Thymus (tissue), 11 donors: ENCODE results near the gene LSM12. TPM values are rescaled to one million over a fixed set of nuclear protein-coding genes. Genes with fewer than 3 reads are reported as not detected.
"Not testable (repeated sequence)": the region's sequence is repeated elsewhere in the genome, so short reads cannot be mapped to it uniquely, and the experiment has no call there.

ENCODE experiments used
- DNase-seq, 9 donors: peaks; one replicate each; pipeline ENCODE4 v3.0.0-alpha.2; 2013; ENCODE audit warnings: low spot score in 9 of 9, low read depth in 6 of 9, missing footprints in 1 of 9
- H3K27ac ChIP-seq, 2 donors: one replicate each; pipeline ENCODE4 v1.5.1; 2013; ENCODE audit warnings: control low read depth in 1 of 2, low read depth in 1 of 2, low read length in 1 of 2, mild to moderate bottlenecking in 1 of 2, moderate library complexity in 1 of 2
- H3K27me3 ChIP-seq, 2 donors: one replicate each; pipeline ENCODE4 v1.5.1; 2013; ENCODE audit warnings: low read length in 1 of 2; ENCODE audit not compliant: control insufficient read depth in 2 of 2, insufficient read depth in 1 of 2
- H3K36me3 ChIP-seq, 2 donors: one replicate each; pipeline ENCODE4 v1.5.1; 2013; ENCODE audit warnings: low read length in 1 of 2, mild to moderate bottlenecking in 1 of 2, moderate library complexity in 1 of 2; ENCODE audit not compliant: control insufficient read depth in 2 of 2, insufficient read depth in 2 of 2
- H3K4me1 ChIP-seq, 2 donors: one replicate each; pipeline ENCODE4 v1.5.1; 2013; ENCODE audit warnings: low read length in 2 of 2; ENCODE audit not compliant: control insufficient read depth in 2 of 2, insufficient read depth in 2 of 2
- H3K4me3 ChIP-seq, 2 donors: one replicate each; pipeline ENCODE4 v1.5.1; 2013; ENCODE audit warnings: low read length in 2 of 2, control low read depth in 1 of 2, mild to moderate bottlenecking in 1 of 2
- H3K9me3 ChIP-seq, 2 donors: one replicate each; pipeline ENCODE4 v1.5.1; 2013; ENCODE audit warnings: low read length in 1 of 2, mild to moderate bottlenecking in 1 of 2; ENCODE audit not compliant: control insufficient read depth in 2 of 2, insufficient read depth in 1 of 2
- WGBS: extraction: QIAGEN DNeasy Blood & Tissue Kit; methylation state at CpG from one replicate; pipeline ENCODE4 v1.1.7; 2013; 5-methylcytosine and 5-hydroxymethylcytosine counted together
- polyA plus RNA-seq: library from polyadenylated mRNA; stranded (reverse); fragments of 200-250 nt; gene quantifications from one replicate; pipeline ENCODE4 v1.2.3, GENCODE V29; 2013
- total RNA-seq: library from RNA; stranded (reverse); fragments of 120-200 nt; gene quantifications from one replicate; pipeline ENCODE4 v1.2.4, GENCODE V29; 2013
- donor health status: healthy.

Gene LSM12
- total and polyA plus RNA-seq, 2 donors = 24.2 to 31.3 TPM

DNA sequence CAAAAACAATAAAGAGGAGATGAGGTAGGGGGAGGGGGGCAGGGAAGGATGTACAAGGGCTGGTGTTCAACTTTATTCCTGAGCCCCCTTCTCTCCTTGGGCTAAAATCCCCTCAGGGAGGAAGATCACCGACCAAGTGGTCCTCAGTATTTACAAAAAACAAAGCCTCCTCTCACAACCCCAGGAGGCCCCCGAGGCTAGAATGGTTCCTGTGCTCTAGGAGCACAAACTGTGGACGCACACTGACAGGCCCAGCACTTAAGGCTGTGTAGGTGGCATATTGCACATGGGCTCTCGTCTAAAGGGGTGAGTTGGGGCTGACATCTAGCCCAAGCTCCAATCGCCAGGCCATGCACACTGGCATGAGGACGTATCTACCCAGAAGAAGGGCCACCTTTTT lies 35.4 kb upstream of the LSM12 start:
- not testable (repeated sequence) for H3K4me3 ChIP-seq, DNase-seq, H3K27me3 ChIP-seq, H3K27ac ChIP-seq, H3K9me3 ChIP-seq, H3K36me3 ChIP-seq
- peaks cover 0 to 29% of the 10 kb centered on the region in 2 donors for H3K4me1 ChIP-seq
- 98% methylated on average over 6 of the region's 6 CpGs for WGBS

DNA sequence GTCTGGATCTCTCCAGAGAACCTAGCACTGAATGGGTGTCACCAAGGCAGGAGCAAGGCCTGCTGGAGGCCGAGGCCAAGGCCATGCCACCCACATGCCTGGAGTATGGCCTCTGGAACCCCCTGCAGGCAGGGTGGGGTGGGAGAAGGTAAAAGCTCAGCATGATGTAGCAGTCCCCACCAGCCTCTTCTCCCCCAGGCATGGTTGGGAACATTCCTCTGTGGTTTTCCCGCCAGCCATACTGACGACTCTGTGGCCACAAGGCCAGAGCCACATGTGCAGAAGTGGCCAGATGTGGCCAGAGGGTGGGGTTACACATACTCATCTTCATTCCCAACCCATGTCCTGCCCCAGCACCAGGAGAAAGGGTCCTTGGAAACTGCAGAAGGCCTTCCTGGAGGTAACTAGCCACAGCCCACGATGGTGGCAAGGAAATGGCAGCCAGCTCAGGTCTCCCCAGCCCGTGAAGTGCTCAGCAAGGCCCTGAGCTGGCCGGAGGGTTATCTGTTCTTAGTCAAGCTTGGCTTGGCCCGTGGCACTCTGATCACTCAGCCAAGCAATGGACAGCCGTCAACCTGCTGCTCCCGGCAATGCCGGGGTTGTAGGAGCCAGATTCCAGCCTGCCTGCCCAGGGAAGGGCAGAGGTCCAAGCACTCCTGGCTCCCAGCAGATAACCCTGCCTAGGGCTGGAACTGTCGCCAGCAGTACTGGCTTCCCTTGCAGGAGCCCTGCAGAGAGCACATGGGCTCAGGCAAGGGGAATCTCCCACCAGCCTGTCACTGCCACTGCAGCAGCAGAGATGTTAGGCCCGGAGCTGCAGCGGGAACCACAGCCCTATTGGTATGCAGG lies 30.9 kb upstream of the LSM12 start:
- WGBS = 75% methylated on average over 13 of the region's 13 CpGs
- no peak for DNase-seq

DNA sequence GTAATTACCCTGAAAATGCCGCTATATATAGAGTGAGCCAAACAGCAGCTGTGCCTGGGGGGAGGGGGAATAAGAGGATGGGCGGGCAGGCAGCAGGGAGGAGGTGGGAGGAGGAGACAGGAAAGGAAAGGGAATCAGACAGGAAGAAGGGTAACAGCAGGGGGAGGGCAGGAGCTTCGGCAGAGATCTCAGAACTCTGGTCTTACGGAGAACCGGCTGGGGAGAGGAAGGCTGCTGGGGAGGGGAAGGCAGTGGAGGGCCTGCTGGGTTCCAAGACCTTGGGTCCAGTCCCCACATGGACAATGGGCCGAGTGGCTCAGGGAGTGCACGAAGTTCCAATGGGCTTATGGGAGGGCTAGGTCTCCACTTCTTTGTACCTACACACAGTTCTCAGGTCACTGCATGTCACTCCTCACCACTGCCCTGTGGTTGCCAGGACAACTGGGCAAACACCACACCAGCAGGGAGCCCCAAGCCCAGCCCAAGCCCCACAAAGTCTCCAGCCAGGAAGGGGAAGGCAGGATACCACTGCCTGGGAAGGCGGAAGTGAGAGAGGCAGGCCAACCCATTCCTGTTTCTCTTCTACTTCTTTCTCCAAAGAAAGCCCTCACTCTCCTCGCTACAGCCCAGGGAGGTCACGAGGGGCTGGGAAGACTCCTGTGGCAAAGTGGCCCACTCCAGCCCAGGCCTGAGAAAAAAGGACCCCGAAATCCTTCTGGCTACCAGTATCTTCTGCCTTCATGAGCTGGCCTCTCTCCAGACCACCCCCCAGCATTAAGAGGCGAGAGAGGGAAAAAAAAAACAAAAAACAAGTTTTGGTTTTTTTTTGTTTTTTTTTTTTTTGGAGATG lies 29.4 kb upstream of the LSM12 start:
- Histone ChIP-seq H3K4me1 (peaks cover 10 to 28% of the 10 kb centered on the region in 2 donors), H3K27me3 (no peaks in the 10 kb centered on the region), H3K9me3 (no peaks in the 10 kb centered on the region), H3K4me3 (peak overlapping the region in 1 of 2 donors; percentile 3), H3K27ac (peak overlapping the region; percentile 66 to 74), H3K36me3 (peaks cover 15 to 33% of the 10 kb centered on the region in 2 donors)
- peak in 4 of 9 donors; percentile 27 to 54 (median 40) for DNase-seq
- 30% methylated on average over 12 of the region's 12 CpGs for WGBS

More for the DNA sequence above, 30.9 kb upstream of the LSM12 start:
- peaks cover 10 to 28% of the 10 kb centered on the region in 2 donors for H3K4me1 ChIP-seq
- no peak overlapping the region for H3K4me3 ChIP-seq
- H3K27me3 ChIP-seq = no peaks in the 10 kb centered on the region
- peaks cover 4 to 18% of the 10 kb centered on the region in 2 donors for H3K36me3 ChIP-seq
- H3K9me3 ChIP-seq = no peaks in the 10 kb centered on the region
- peak overlapping the region in 1 of 2 donors; percentile 32 for H3K27ac ChIP-seq

DNA sequence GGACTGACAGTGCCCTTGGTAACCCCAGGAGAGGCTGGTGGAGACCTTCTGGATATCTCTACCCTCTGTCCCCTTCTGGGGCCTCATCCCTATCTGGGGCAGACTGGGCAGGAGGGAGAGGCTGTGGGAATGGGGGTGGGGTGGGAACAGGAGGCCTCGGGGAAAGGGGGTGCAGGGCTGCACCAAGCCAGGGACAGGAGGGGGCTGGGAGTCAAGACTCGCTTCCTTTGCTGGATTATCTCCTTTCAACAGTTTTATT lies 28.8 kb upstream of the LSM12 start:
- H3K4me3 ChIP-seq = no peak overlapping the region

DNA sequence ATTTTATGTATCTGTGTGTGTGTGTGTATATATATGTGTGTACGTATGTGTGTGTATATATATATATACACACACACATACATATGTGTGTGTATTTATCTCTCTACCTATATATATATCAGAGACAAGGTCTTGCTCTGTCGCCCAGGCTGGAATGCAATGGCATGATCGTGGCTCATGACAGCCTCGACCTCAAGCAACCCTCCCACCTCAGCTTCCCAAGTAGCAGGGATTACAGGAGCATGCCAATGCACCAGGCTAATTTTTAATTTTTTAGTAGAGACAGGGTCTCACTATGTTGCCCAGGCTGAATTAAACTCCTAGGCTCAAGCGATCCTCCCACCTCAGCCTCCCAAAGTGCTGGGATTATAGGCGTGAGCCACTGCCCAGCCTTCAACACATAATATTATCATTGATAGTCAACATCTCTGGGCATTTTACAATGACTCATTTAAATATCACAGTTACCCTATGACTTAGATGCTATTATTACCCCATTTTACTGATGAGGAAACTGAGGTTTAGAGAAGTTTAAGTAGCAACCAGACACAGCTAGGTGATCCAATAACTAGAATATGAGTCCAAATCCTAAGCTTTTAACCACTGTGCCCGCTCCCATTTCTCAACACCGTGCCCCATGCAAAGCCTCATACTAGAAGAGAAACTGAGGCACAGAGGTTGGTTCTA lies 28.4 kb upstream of the LSM12 start:
- Histone ChIP-seq H3K4me1 (peaks cover 10 to 28% of the 10 kb centered on the region in 2 donors), H3K27me3 (no peaks in the 10 kb centered on the region), H3K9me3 (no peaks in the 10 kb centered on the region), H3K27ac (peak overlapping the region in 1 of 2 donors; percentile 3), H3K4me3 (no peak overlapping the region), H3K36me3 (peaks cover 15 to 34% of the 10 kb centered on the region in 2 donors)
- DNase-seq = no peak
- 87% methylated on average over 8 of the region's 8 CpGs for WGBS

More for the DNA sequence above, 28.8 kb upstream of the LSM12 start:
- Histone ChIP-seq H3K36me3 (peaks cover 15 to 34% of the 10 kb centered on the region in 2 donors), H3K27me3 (no peaks in the 10 kb centered on the region), H3K4me1 (peaks cover 10 to 28% of the 10 kb centered on the region in 2 donors), H3K27ac (peak overlapping the region; percentile 3 to 74), H3K9me3 (no peaks in the 10 kb centered on the region)
- WGBS = 7% methylated on average over 2 of the region's 2 CpGs
- DNase-seq = no peak

DNA sequence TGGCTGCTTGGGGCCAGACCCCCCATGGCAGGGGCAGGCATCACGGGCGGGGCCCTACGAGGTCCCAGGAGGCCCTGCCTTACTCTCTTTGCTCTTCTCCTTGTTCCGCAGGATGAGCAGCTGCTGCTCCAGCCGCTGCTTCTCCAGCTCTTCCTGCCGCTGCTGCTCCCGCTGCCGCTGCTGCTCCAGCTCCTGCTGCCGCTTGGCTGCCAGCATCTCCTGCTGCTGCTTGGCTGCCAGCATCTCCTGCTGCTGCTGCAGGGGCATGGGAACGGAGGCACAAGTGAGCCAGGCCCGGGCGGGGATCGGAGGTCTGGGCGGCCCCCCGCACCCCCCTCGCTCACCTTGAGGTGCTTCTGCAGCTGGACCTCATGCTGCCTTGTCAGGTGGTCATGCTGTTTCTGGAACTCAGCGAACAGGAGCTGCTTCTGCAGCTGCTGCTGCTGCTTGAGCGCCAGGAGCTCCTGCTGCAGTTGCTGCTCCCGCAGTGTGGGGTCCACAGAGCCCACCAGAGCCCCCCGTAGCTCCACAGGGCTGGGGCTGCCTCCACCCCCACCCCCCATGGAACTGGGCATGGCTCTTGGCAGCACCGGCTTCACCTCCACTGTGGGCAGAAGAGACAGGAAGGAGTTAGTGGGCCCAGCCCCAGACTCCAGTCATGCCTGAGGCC lies 26.9 kb upstream of the LSM12 start:
- H3K9me3 ChIP-seq = no peaks in the 10 kb centered on the region
- no peaks in the 10 kb centered on the region for H3K27me3 ChIP-seq
- H3K4me3 ChIP-seq = no peak overlapping the region
- peaks cover 10 to 28% of the 10 kb centered on the region in 2 donors for H3K4me1 ChIP-seq
- H3K27ac ChIP-seq = no peak overlapping the region
- peaks cover 16 to 35% of the 10 kb centered on the region in 2 donors for H3K36me3 ChIP-seq
- 97% methylated on average over 21 of the region's 21 CpGs for WGBS
- DNase-seq = no peak

DNA sequence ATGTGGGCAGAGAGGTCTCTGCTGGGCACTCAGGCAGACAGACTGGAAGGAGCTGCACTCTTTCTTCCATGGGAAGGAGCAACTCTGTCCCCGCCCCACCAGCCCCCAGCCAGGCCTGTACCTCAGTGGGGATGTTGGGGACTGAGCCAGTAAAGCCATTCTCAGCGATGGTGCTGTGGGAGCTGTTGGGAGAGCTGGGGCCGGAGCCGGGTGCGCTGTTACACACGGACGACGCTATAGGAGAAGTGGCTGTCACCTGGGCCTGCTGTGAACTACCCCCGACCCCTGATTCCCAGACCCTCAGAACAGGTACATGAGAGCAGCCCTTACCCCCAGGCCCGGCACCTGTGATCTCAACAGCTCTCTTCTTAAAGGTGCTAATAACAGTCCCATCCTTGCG lies 25.6 kb upstream of the LSM12 start:
- H3K4me3 ChIP-seq = no peak overlapping the region
- H3K36me3 ChIP-seq = peaks cover 21 to 39% of the 10 kb centered on the region in 2 donors
- WGBS = 98% methylated on average over 11 of the region's 11 CpGs
- H3K9me3 ChIP-seq = no peaks in the 10 kb centered on the region
- peaks cover 10 to 20% of the 10 kb centered on the region in 2 donors for H3K4me1 ChIP-seq
- H3K27me3 ChIP-seq = no peaks in the 10 kb centered on the region
- H3K27ac ChIP-seq = no peak overlapping the region
- DNase-seq = no peak

DNA sequence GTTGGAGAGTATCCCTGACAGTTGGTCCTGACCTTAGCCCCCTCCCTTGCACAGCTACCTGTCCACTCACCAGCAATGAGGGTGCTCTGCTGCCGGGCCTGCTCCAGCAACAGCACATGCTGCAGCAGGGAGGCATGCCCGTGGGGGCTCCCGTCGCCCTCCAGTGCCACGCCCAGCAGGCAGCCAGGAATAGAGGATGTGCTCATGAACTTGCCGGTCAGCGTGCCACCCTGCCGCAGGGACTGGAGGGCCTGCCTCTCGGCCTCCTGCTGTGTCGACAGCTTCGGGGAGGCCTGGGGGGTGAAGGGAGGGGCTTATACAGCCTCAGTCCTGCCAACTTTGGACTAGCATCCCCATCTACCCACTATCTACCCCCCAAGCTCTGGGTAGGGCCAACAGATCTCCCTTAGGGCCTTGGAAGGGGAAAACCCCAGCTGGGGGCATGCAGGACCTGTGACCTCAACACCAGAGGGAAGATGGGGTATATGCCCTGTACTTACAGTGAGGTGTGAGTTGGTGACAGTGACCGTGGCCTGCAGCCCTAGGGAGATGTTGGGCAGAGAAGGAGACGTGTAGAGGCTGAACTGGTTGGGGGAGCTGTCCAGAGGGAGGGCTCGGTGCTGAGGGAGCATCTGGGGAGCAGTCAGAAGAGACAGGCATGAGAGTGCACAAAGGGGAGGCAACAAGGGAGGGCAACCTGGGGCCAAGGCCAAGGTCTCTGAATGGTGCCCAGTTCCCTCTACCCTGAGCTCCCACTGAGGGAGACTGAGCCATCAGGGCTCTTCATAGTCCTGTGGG lies 24.9 kb upstream of the LSM12 start:
- H3K27me3 ChIP-seq = no peaks in the 10 kb centered on the region
- H3K9me3 ChIP-seq = no peaks in the 10 kb centered on the region
- peaks cover 25 to 39% of the 10 kb centered on the region in 2 donors for H3K36me3 ChIP-seq
- 95% methylated on average over 14 of the region's 14 CpGs for WGBS
- H3K4me3 ChIP-seq = no peak overlapping the region
- DNase-seq = no peak
- no peak overlapping the region for H3K27ac ChIP-seq
- peaks cover 10 to 17% of the 10 kb centered on the region in 2 donors for H3K4me1 ChIP-seq
